Testis (tissue), 3 donors: ENCODE data around the gene PLEKHF1. TPM values are rescaled to one million over a fixed set of nuclear protein-coding genes. Genes with fewer than 3 reads are reported as not detected.

Source experiments
- DNase-seq: peaks from one replicate; pipeline ENCODE4 v3.0.0-alpha.2; 2019
- H3K27ac ChIP-seq, 2 donors: fragments of 200-600 bp; sonication (generic); one replicate each; pipeline ENCODE4 v1.5.1; 2019
- H3K27me3 ChIP-seq: fragments of 200-600 bp; sonication (generic); one replicate; pipeline ENCODE4 v1.5.1; 2019
- H3K36me3 ChIP-seq: fragments of 200-600 bp; sonication (generic); one replicate; pipeline ENCODE4 v1.5.1; 2017; ENCODE audit warnings: low read depth; ENCODE audit errors: missing control alignments
- H3K4me1 ChIP-seq: fragments of 200-600 bp; sonication (generic); one replicate; pipeline ENCODE4 v1.5.1; 2019
- H3K4me3 ChIP-seq, 2 donors: fragments of 200-600 bp; sonication (generic); one replicate each; pipeline ENCODE4 v1.5.1; 2017 to 2019
- H3K9me3 ChIP-seq: fragments of 200-600 bp; sonication (generic); one replicate; pipeline ENCODE4 v1.5.1; 2017
- POLR2A ChIP-seq: fragments of 450-650 bp; IDR thresholded peaks from one replicate; pipeline ENCODE4 v1.6.1; 2017; ENCODE audit warnings: antibody characterized with exemption, mild to moderate bottlenecking, moderate library complexity
- WGBS, 2 donors: methylation state at CpG; one replicate each; pipeline ENCODE4 v1.1.5; 2018; 5-methylcytosine and 5-hydroxymethylcytosine counted together
- intact Hi-C: fragments of 100-400 bp; cut with DNase I; formaldehyde crosslinking; loops from one replicate; pipeline ENCODE4 v1.15.1; 2023; ENCODE audit warnings: low total_unique reads
- polyA plus RNA-seq: library from polyadenylated mRNA; stranded (reverse); fragments of 350-450 nt; fragmentation: Illumina TruSeq; extraction: RNeasy Lipid Tissue Mini Kit (QIAGEN cat#74804); gene quantifications from one replicate; pipeline ENCODE4 v1.2.3, GENCODE V29; 2014; ENCODE audit warnings: low read depth, low replicate concordance; ENCODE audit not compliant: insufficient read depth
- total RNA-seq, 2 donors: library from RNA; depleted of rRNA; stranded (reverse); fragments of >200 nt; gene quantifications; one replicate each; pipeline ENCODE4 v1.2.3, GENCODE V29; 2016
- TF ChIP-seq, protein P1 (sequence below), 3 experiments: fragments of 450-650 bp in 2 of 3; fragments of 200-600 bp in 1 of 3; sonication (generic) in 1 of 3; IDR thresholded peaks; one replicate each; pipeline ENCODE4 v1.5.1; 2016 to 2019; ENCODE audit warnings: antibody characterized with exemption in 3 of 3, mild to moderate bottlenecking in 2 of 3, moderate library complexity in 1 of 3

The PLEKHF1 gene
- total and polyA plus RNA-seq, 3 donors from 2014 or later = 6.3 to 26.2 (median 13.5) TPM

DNA sequence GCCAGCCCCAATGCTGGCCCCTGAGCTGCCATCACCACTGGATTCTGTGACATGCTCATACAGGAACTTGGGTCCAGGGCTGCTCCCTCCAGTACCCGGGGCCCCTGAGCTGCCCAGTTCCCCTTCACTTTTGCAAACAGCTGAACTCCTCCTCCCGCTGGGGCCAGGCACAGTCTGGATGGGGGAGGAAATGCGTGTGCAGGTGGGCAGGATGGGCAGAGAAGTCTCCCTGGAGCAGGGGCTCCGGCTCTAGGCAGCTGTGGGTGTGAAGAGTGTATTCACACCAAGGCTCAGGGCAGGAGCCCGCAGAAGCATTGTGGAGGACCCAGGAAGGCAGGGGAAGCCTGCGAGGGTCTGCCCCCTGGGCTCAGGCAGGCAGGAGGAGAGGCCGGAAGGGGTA is 46.8 kb upstream of the PLEKHF1 start:
- Histone ChIP-seq H3K4me1 (no peaks in the 10 kb centered on the region), H3K36me3 (no peaks in the 10 kb centered on the region), H3K4me3 (no peak overlapping the region), H3K9me3 (no peaks in the 10 kb centered on the region), H3K27ac (no peak overlapping the region), H3K27me3 (no peaks in the 10 kb centered on the region)
- 80 to 89% methylated on average over 5 to 7 of the region's 7 CpGs for WGBS, 2 donors
- intact Hi-C loops = no loop called here
- no peak for DNase-seq
- TF ChIP-seq, protein P1, sequence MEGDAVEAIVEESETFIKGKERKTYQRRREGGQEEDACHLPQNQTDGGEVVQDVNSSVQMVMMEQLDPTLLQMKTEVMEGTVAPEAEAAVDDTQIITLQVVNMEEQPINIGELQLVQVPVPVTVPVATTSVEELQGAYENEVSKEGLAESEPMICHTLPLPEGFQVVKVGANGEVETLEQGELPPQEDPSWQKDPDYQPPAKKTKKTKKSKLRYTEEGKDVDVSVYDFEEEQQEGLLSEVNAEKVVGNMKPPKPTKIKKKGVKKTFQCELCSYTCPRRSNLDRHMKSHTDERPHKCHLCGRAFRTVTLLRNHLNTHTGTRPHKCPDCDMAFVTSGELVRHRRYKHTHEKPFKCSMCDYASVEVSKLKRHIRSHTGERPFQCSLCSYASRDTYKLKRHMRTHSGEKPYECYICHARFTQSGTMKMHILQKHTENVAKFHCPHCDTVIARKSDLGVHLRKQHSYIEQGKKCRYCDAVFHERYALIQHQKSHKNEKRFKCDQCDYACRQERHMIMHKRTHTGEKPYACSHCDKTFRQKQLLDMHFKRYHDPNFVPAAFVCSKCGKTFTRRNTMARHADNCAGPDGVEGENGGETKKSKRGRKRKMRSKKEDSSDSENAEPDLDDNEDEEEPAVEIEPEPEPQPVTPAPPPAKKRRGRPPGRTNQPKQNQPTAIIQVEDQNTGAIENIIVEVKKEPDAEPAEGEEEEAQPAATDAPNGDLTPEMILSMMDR (IDR thresholded peaks at IDR 0.05) = no peak
- TF ChIP-seq POLR2A = no peak

DNA sequence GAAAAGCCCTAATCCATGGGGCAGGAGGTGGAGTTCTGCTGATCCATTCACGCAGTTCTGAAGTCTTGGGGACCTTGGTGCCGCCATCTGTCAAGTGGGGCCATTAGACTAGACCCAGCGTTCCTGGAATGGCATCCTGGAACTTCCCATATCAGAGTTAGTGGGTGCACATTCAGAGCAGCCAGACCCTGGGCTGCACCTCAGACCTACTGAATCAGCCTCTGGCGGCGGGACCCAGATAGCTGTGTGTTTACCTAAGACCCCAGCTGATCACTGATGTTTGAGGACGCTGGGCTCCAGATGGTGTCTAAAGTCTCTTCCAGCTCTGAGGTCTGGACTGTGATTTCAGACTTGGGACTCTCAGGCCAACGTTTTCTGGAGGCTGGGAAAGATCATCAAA is 46.4 kb upstream of the PLEKHF1 start:
- Histone ChIP-seq H3K9me3 (no peaks in the 10 kb centered on the region), H3K36me3 (no peaks in the 10 kb centered on the region), H3K27ac (no peak overlapping the region), H3K4me3 (no peak overlapping the region), H3K4me1 (no peaks in the 10 kb centered on the region), H3K27me3 (no peaks in the 10 kb centered on the region)
- 51 to 78% methylated on average over 3 to 7 of the region's 7 CpGs for whole genome bisulfite sequencing, 2 donors
- intact Hi-C loops = no loop called here
- no peak for DNase-seq
- TF ChIP-seq, protein P1 (IDR thresholded peaks at IDR 0.05) = no peak
- TF ChIP-seq POLR2A = no peak

DNA sequence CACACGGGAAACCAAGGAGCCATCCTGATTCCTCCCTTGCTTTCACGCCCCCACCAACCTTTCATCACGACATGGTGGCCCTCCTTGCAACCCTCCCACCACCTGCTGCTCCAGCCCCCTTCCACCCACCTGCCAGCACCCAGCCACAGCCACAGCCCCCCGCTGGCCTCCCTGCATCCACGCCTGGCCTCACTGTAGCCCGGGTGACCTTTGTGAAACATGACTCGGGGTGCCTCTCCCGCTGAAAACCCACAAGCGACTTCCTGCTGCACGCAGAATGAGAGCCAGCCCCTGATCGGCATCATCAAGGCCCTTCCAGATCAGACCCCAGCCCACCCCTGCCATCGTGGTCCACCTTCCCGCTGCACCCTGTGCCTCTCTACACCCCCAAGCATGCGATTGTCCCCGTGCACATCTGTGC is 44.3 kb upstream of the PLEKHF1 start:
- intact Hi-C loops = no loop called here
- H3K9me3 ChIP-seq = no peaks in the 10 kb centered on the region
- H3K4me3 ChIP-seq = no peak overlapping the region

DNA sequence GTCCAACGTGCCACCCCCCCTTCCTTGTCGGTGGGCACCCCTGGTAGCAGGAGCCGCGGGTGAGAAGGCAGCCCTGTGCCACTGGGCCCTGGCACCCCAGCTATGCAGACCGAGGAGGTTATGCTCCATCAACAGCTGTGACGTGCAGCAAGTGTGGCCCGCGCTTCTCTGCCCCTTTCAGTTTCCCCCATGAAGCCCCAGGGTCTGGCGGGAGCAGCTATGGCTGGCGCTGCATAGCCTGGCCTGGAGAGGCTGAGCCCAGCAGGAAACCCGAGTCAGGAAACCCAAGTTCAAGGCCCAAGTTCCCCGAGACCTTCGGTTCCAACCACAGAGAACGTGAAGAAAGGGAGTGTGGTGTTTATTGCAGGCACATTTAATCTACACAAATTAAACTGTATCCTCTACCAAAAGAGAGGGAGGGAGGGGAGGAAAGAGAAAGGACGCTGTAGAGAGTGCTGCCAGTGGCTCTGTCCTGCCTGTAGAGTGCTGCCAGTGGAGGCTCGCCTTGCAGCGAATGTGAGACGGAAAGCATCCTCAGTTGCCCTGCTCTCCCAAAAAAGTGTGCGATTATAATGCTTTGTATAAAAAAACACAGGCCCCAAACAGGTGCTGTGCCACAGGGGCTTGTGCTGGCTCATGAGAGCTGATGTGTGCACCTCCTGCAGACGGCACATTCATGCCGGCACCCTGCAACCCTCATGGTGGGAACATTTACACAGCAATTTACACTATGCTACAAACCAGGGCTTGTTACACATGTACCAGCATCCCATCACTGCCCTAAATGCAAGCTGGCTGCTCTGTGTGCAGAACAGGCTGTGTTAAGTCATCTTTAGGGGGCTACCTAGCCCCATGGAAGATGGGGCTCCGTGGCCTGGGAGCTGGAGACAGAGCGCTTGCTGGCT is 42.8 kb upstream of the PLEKHF1 start:
- H3K4me1 ChIP-seq = no peaks in the 10 kb centered on the region
- TF ChIP-seq, protein P1 (IDR thresholded peaks at IDR 0.05) = no peak
- no peak for TF ChIP-seq POLR2A

More for the DNA sequence above, 44.3 kb upstream of the PLEKHF1 start:
- no peaks in the 10 kb centered on the region for H3K4me1 ChIP-seq
- H3K27me3 ChIP-seq = no peaks in the 10 kb centered on the region
- H3K27ac ChIP-seq = no peak overlapping the region
- TF ChIP-seq POLR2A = no peak
- TF ChIP-seq, protein P1 (IDR thresholded peaks at IDR 0.05) = no peak
- no peaks in the 10 kb centered on the region for H3K36me3 ChIP-seq
- 76 to 83% methylated on average over 15 of the region's 15 CpGs for WGBS, 2 donors
- DNase-seq = no peak

More for the DNA sequence above, 42.8 kb upstream of the PLEKHF1 start:
- 75 to 84% methylated on average over 12 to 23 of the region's 23 CpGs for WGBS, 2 donors
- intact Hi-C loops = no loop called here
- no peak overlapping the region for H3K4me3 ChIP-seq
- H3K27me3 ChIP-seq = no peaks in the 10 kb centered on the region
- no peaks in the 10 kb centered on the region for H3K36me3 ChIP-seq
- no peaks in the 10 kb centered on the region for H3K9me3 ChIP-seq
- DNase-seq = no peak
- H3K27ac ChIP-seq = no peak overlapping the region
